ENCODE data around the gene MEF2C.

Gene MEF2C

GRCh38 chr5:88758591-88758990, 124.4 kb downstream of the MEF2C start:
- DNase-seq (ENCODE audit: low read depth in 2 of 2) = no peak

- DNase-seq (ENCODE audit: low read depth in 2 of 2) = no peak
Measured at GRCh38 chr5:88758184-88758583, 124.8 kb downstream of the MEF2C start.

- no peak for DNase-seq (ENCODE audit: low read depth in 2 of 2)
Measured at GRCh38 chr5:88756953-88757352, 126.0 kb downstream of the MEF2C start.

- DNase-seq (ENCODE audit: low read depth in 2 of 2) = no peak
Measured at GRCh38 chr5:88748666-88749065, 134.3 kb downstream of the MEF2C start.

- DNase-seq (ENCODE audit: low read depth in 2 of 2) = no peak
Measured at GRCh38 chr5:88746438-88746882, 136.5 kb downstream of the MEF2C start.

- no peak for DNase-seq (ENCODE audit: low read depth in 2 of 2)
Measured at GRCh38 chr5:88745093-88745696, 137.8 kb downstream of the MEF2C start.

GRCh38 chr5:88743231-88743834, 139.7 kb downstream of the MEF2C start:
- no peak for DNase-seq (ENCODE audit: low read depth in 2 of 2)

- no peak for DNase-seq (ENCODE audit: low read depth in 2 of 2)
Measured at GRCh38 chr5:88741964-88742363, 141.0 kb downstream of the MEF2C start.

- DNase-seq (ENCODE audit: low read depth in 2 of 2) = no peak
Measured at GRCh38 chr5:88740604-88741185, 142.3 kb downstream of the MEF2C start.

GRCh38 chr5:88736494-88736893, 146.5 kb downstream of the MEF2C start:
- no peak for DNase-seq (ENCODE audit: low read depth in 2 of 2)

- DNase-seq (ENCODE audit: low read depth in 2 of 2) = no peak
Measured at GRCh38 chr5:88734983-88735382, 148.0 kb downstream of the MEF2C start.

GRCh38 chr5:88734191-88734640, 148.8 kb downstream of the MEF2C start:
- DNase-seq (ENCODE audit: low read depth in 2 of 2) = no peak

GRCh38 chr5:88732862-88733261, 150.1 kb downstream of the MEF2C start:
- DNase-seq (ENCODE audit: low read depth in 2 of 2) = no peak

GRCh38 chr5:88732181-88732633, 150.8 kb downstream of the MEF2C start:
- DNase-seq (ENCODE audit: low read depth in 2 of 2) = no peak

GRCh38 chr5:88729829-88730182, 153.2 kb downstream of the MEF2C start:
- no peak for DNase-seq (ENCODE audit: low read depth in 2 of 2)

GRCh38 chr5:88729084-88729828, 153.7 kb downstream of the MEF2C start:
- DNase-seq (ENCODE audit: low read depth in 2 of 2) = peak; percentile 17 to 27

GRCh38 chr5:88727705-88728313, 155.2 kb downstream of the MEF2C start:
- no peak for DNase-seq (ENCODE audit: low read depth in 2 of 2)

GRCh38 chr5:88725454-88725853, 157.5 kb downstream of the MEF2C start:
- DNase-seq (ENCODE audit: low read depth in 2 of 2) = no peak

GRCh38 chr5:88724201-88724600, 158.8 kb downstream of the MEF2C start:
- DNase-seq (ENCODE audit: low read depth in 2 of 2) = no peak

- DNase-seq (ENCODE audit: low read depth in 2 of 2) = no peak
Measured at GRCh38 chr5:88722546-88723073, 160.4 kb downstream of the MEF2C start.

- DNase-seq (ENCODE audit: low read depth in 2 of 2) = no peak
Measured at GRCh38 chr5:88719434-88719833, 163.6 kb downstream of the MEF2C start.

- no peak for DNase-seq (ENCODE audit: low read depth in 2 of 2)
Measured at GRCh38 chr5:88718736-88719135, 164.2 kb downstream of the MEF2C start.
